B cell (primary cell): Measurements from ENCODE around the gene RPP14. TPM values are rescaled to one million over a fixed set of nuclear protein-coding genes. Genes with fewer than 3 reads are reported as not detected.

Experiments
- ATAC-seq: fragments of 200-7000 bp; cut with Tn5 transposase; one replicate; pipeline ENCODE4 v1.10.0; 2021; ENCODE audit warnings: low read depth, mild to moderate bottlenecking, moderate number of reproducible peaks, moderate library complexity
- CTCF ChIA-PET: fragments of 350-600 bp; sonication (Branson Sonifier 250); formaldehyde crosslinking; loops from one replicate; lab custom pipeline; 2021; ENCODE audit warnings: antibody characterized with exemption, inconsistent platforms; lab: Charles Lee
- POLR2A ChIA-PET: fragments of 350-600 bp; sonication (Branson Sonifier 250); formaldehyde crosslinking; loops from one replicate; lab custom pipeline; 2021; ENCODE audit warnings: antibody characterized with exemption; lab: Charles Lee
- DNase-seq: peaks from one replicate; pipeline ENCODE4 v3.0.0; 2013
- H2AFZ ChIP-seq: 2 replicates; pipeline ENCODE4 v1.6.1; 2012; ENCODE audit warnings: mild to moderate bottlenecking, low read depth, low read length; ENCODE audit not compliant: insufficient read depth, poor library complexity, severe bottlenecking
- H3K27ac ChIP-seq, 2 donors: 1 replicate in 1 of 2; 2 replicates in 1 of 2; pipeline ENCODE4 v1.5.1; 2012 to 2013; ENCODE audit warnings: low read length in 2 of 2, mild to moderate bottlenecking in 2 of 2, moderate library complexity in 1 of 2
- H3K27me3 ChIP-seq, 4 experiments: fragments of 200-600 bp in 1 of 4; sonication (generic) in 1 of 4; replicated peaks in 1 of 4; 1 replicate in 2 of 4; 2 replicates in 2 of 4; pipeline versions ENCODE4 v1.6.1 to v1.7.0; 2013 to 2016; ENCODE audit warnings: low read length in 3 of 4, mild to moderate bottlenecking in 2 of 4, mixed read lengths in 1 of 4, moderate library complexity in 1 of 4; ENCODE audit not compliant: insufficient read depth in 4 of 4, control insufficient read depth in 3 of 4; ENCODE audit errors: control extremely low read depth in 1 of 4
- H3K36me3 ChIP-seq, 2 experiments: replicated peaks in 1 of 2; 1 replicate in 1 of 2; 2 replicates in 1 of 2; pipeline versions ENCODE4 v1.6.1 to v1.7.1; 2013; ENCODE audit warnings: low read length in 1 of 2; ENCODE audit not compliant: insufficient read depth in 2 of 2, control insufficient read depth in 1 of 2; ENCODE audit errors: control extremely low read depth in 1 of 2, extremely low read depth in 1 of 2
- H3K4me1 ChIP-seq, 2 donors: fragments of 200-600 bp in 1 of 2; sonication (generic) in 1 of 2; 1 replicate in 1 of 2; 2 replicates in 1 of 2; pipeline versions ENCODE4 v1.5.1 to v1.6.1; 2013 to 2017; ENCODE audit warnings: low read length in 2 of 2; ENCODE audit not compliant: control insufficient read depth in 2 of 2, insufficient read depth in 2 of 2
- H3K4me2 ChIP-seq: replicated peaks from 2 replicates; pipeline ENCODE3; 2012; ENCODE audit warnings: mild to moderate bottlenecking, low read depth, low read length; ENCODE audit not compliant: poor library complexity, severe bottlenecking
- H3K4me3 ChIP-seq, 5 experiments: fragments of 200-600 bp in 1 of 5; sonication (generic) in 1 of 5; 1 replicate in 3 of 5; 2 replicates in 2 of 5; pipeline versions ENCODE4 v1.5.1 to v1.7.0; 2011 to 2016; ENCODE audit warnings: low read length in 4 of 5, mild to moderate bottlenecking in 4 of 5, low read depth in 2 of 5, control low read depth in 1 of 5, moderate library complexity in 1 of 5; ENCODE audit not compliant: insufficient read depth in 1 of 5; ENCODE audit errors: control extremely low read depth in 1 of 5, extremely low read depth in 1 of 5
- H3K79me2 ChIP-seq: fragments of 200-600 bp; sonication (generic); one replicate; pipeline ENCODE4 v1.6.0; 2016; ENCODE audit warnings: low read length; ENCODE audit not compliant: control insufficient read depth, insufficient read depth
- H3K9ac ChIP-seq: fragments of 200-600 bp; sonication (generic); 2 replicates; pipeline ENCODE4 v1.6.1; 2017; ENCODE audit warnings: mild to moderate bottlenecking, low read length, moderate library complexity
- H3K9me3 ChIP-seq, 3 donors: one replicate each; pipeline versions ENCODE4 v1.6.1 to v1.7.1; 2013; ENCODE audit warnings: low read length in 2 of 3; ENCODE audit not compliant: control insufficient read depth in 2 of 3, insufficient read depth in 1 of 3; ENCODE audit errors: control extremely low read depth in 1 of 3
- H4K20me1 ChIP-seq: 2 replicates; pipeline ENCODE4 v1.6.0; 2012; ENCODE audit warnings: mild to moderate bottlenecking, low read length; ENCODE audit not compliant: insufficient read depth, control insufficient read depth, poor library complexity, severe bottlenecking
- H3K27ac Mint-ChIP-seq: one replicate; pipeline ENCODE4 v1.8.0; 2021; ENCODE audit warnings: mixed read lengths
- H3K27me3 Mint-ChIP-seq: one replicate; pipeline ENCODE4 v1.8.0; 2021; ENCODE audit warnings: mixed read lengths
- H3K4me1 Mint-ChIP-seq: one replicate; pipeline ENCODE4 v1.8.0; 2021; ENCODE audit warnings: mixed read lengths
- H3K4me3 Mint-ChIP-seq: one replicate; pipeline ENCODE4 v1.8.0; 2021; ENCODE audit warnings: mixed read lengths
- H3K9me3 Mint-ChIP-seq: one replicate; pipeline ENCODE4 v1.8.0; 2022; ENCODE audit warnings: mixed read lengths; ENCODE audit not compliant: insufficient read depth
- CTCF ChIP-seq: fragments of 200-600 bp; IDR thresholded peaks from one replicate; pipeline ENCODE4 v1.8.0; 2022; ENCODE audit warnings: antibody characterized with exemption, mild to moderate bottlenecking
- EZH2 ChIP-seq: IDR thresholded peaks from 2 replicates; pipeline ENCODE4 v1.6.1; 2012; ENCODE audit warnings: borderline replicate concordance, low read depth, mild to moderate bottlenecking, moderate library complexity, low read length; ENCODE audit not compliant: insufficient read depth, poor library complexity, severe bottlenecking
- WGBS: methylation state at CpG from one replicate; pipeline ENCODE4 v1.1.5; 2013; ENCODE audit warnings: missing lambda C conversion rate; ENCODE audit not compliant: insufficient coverage; 5-methylcytosine and 5-hydroxymethylcytosine counted together
- intact Hi-C: fragments of 100-400 bp; cut with micrococcal nuclease; formaldehyde crosslinking; loops from one replicate; pipeline ENCODE4 v1.10.0; 2022
- polyA plus RNA-seq: library from polyadenylated mRNA; depleted of rRNA; stranded (reverse); fragments of >200 nt; gene quantifications from 2 replicates; pipeline ENCODE4 v1.2.3, GENCODE V29; 2012
- total RNA-seq, 2 donors: library from RNA; stranded (reverse); fragments of 120-200 nt in 1 of 2; gene quantifications; 1 replicate in 1 of 2; 2 replicates in 1 of 2; pipeline versions ENCODE4 v1.2.3 to v1.2.4, GENCODE V29; 2013 to 2022

The RPP14 gene
- total and polyA plus RNA-seq, 2 donors (not counting 1 experiment from before 2014, with no cell fraction given): 4.7 to 17.9 TPM

- ChIA-PET CTCF (interaction anchor here (0.7 to 9.0 kb wide), 17 partner anchors 9 to 306 kb away, joined by 3 to 89 read pairs (median 5); partner anchors contain the start of genes HTD2, PXK and RPP14), POLR2A (no interaction called here)
- H3K9me3 ChIP-seq: no peaks in the 10 kb centered on the region
- TF ChIP-seq EZH2 (no peak), CTCF (no peak)
- H3K9me3 Mint-ChIP-seq: no peaks in the 10 kb centered on the region
- no peak overlapping the region for H2AFZ ChIP-seq
- H3K79me2 ChIP-seq: peaks cover 17% of the 10 kb centered on the region
- DNase-seq: no peak
- H3K27me3 Mint-ChIP-seq: no peaks in the 10 kb centered on the region
- peaks cover 0 to 5% of the 10 kb centered on the region in 2 experiments for H3K36me3 ChIP-seq
- peaks cover 21 to 29% of the 10 kb centered on the region in 2 donors for H3K4me1 ChIP-seq
- peak overlapping the region; percentile 20 for H3K9ac ChIP-seq
- no CpG with 5 or more reads among the region's 3 CpGs for WGBS
- H3K27me3 ChIP-seq: no peaks in the 10 kb centered on the region
- peak overlapping the region; percentile 74 for H3K27ac Mint-ChIP-seq
- intact Hi-C loops: loop anchor here (5.0 kb wide), 3 partner anchors 34 to 309 kb away; partner anchors contain the start of gene PDHB
- no peak overlapping the region for H3K4me2 ChIP-seq
- peak overlapping the region; percentile 57 for H3K4me3 Mint-ChIP-seq
- H3K4me3 ChIP-seq: no peak overlapping the region
- no peaks in the 10 kb centered on the region for H4K20me1 ChIP-seq
- ATAC-seq: no peak
- peaks cover 38% of the 10 kb centered on the region for H3K4me1 Mint-ChIP-seq
- peak overlapping the region in 1 of 2 donors; percentile 52 for H3K27ac ChIP-seq
These were observed 17.7 kb downstream of the RPP14 start for GRCh38 chr3:58323529-58324390.
